Measurements from ENCODE around the gene MAPK8IP3.

Gene MAPK8IP3

GRCh38 chr16:1809281-1809801 is 103.3 kb downstream of the MAPK8IP3 start:
- DNase-seq (ENCODE audit: low spot score), result no peak

DNA sequence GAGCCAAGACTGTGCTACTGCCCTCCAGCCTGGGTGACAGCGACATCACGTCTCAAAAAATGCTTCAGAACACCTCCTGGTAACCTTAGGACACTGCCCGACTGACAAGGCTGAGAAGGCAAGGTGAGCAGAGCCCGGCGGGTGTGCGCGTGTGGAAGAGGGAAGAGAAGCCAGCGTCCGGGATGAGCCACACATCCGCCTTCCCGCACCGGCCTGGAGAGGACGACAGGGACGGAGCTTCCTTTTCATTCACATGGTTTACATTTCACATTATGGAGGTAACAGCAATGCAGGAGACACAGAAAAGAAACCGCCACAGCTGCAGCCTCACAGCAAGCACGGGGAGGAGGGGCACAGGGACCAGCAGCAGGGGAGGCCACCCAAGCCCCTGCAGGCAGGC is 104.1 kb downstream of the MAPK8IP3 start:
- no peak for DNase-seq (ENCODE audit: low spot score)

DNA sequence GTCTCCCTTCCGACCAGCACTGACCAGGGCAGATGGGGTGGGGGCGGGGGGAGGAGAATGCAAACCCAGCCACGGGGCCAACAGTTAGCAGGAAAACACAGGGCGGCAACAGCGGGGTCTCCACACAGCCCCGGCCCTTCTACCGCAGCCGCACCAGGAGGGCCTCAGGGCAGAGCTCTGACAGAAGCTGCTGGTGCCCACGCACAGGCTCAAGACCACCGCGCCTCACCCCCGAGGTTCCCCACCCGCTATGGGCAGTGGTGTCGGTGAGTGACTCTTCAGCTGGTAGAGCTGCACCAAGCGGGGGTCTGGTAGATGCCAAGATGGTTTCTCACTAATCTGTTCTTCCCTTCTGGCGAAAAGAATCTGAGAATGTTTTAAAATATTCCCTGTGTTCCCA is 104.5 kb downstream of the MAPK8IP3 start:
- no peak for DNase-seq (ENCODE audit: low spot score)

DNA sequence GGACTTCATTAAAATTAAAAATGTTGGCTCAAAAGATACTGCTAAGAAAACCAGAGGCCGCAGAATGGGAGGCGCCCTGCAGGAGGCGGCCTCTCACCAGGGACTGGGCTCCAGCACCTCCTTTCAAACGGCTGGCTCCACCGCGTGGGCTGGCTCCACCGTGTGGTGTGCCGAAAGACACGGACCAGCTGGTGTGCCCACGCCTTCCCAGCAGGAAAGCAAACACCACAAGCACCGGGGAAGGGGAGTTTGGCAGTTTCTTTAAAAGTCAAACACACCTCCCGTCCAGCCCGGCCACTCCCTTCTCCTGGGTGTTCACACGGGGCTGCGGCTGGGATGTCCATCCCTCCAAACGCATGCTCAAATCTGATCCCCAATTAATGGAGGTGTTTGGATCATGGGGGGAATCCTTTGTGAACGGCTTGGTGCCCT is 106.8 kb downstream of the MAPK8IP3 start:
- DNase-seq (ENCODE audit: low spot score), result peak; percentile 66

DNA sequence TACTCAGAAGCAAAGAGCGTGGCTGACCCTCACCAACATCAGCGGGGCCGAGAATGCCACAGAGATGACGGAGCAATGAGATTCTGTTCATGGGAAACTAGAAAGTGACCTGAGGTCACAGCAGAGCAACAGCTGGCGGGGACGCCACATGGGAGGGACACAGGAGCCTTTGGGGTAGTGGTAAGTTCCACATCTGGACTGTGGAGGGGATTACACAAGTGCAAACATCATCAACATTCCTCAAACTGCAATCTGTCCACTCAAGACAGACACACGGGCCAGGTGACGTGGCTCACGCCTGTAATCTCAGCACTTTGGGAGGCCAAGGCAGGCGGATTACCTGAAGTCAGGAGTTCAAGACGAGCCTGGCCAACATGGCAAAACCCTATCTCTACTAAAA is 109.5 kb downstream of the MAPK8IP3 start:
- DNase-seq (ENCODE audit: low spot score), result no peak

DNA sequence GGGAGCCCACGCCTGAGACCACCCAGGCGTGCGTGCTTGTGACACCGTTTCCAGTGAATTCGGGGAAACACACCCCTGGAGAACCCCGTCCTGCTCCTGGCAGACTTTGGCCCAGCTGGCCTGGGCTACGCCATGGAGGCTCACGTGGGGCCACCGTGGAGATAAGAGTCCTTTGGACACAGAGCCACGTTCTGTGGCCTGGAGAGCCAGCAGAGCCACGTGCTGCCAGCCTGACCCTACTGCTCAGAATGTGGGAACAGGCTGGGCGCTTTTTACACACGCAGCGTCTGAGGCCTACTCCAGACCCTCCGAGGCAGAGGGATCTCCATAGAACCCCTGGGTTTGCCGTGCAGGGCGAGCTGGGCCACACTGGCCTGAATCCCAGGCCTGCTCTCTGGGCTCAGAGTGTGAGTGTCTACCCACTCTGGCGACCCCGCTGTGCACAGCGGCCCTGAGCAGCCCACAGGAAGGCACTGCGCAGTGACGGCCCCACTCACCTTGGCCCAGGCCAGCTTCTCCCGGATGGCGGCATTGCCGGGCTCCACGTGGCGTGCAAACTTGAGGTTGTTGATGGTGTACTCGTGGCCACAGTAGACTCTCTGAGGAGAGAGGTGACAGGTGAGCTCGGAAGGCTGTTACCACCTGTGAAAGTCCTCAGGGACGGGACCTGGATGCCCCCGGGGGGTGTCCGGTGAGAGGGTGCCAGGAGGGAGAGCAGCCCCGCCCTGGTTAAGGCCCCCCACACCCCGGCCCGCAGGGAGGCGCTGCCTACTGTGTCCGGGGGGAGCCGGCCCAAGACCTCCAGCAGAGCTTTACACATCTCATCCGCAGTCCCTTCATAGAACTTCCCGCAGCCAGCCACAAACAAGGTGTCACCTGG is 110.6 kb downstream of the MAPK8IP3 start:
- no peak for DNase-seq (ENCODE audit: low spot score)

DNA sequence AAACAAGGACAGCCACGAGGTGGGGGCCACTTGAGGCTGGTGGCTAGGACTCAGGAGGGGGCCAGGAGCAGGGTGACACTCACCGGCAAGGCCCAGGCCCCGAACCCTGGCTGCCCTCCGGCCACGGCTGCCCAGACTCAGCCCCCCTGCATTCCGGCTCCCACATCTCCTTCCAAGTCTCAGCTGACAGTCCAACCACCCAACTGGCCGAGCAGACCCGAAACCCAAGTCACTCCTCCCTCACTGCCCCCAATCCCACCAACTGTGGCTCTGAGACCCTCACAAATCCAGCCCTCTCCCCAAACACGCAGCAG is 111.2 kb downstream of the MAPK8IP3 start:
- DNase-seq (ENCODE audit: low spot score), result no peak

- no peak for DNase-seq (ENCODE audit: low spot score)
Measured at GRCh38 chr16:1817716-1818115, 111.7 kb downstream of the MAPK8IP3 start.

GRCh38 chr16:1818204-1818872 is 112.3 kb downstream of the MAPK8IP3 start:
- no peak for DNase-seq (ENCODE audit: low spot score)

GRCh38 chr16:1818873-1819525 is 113.0 kb downstream of the MAPK8IP3 start:
- peak; percentile 13 for DNase-seq (ENCODE audit: low spot score)

- DNase-seq (ENCODE audit: low spot score), result no peak
Measured at GRCh38 chr16:1819611-1820010, 113.6 kb downstream of the MAPK8IP3 start.

All from cerebellar cortex (tissue), 1 donor.